ENCODE data around the gene POLG2. TPM values are rescaled to one million over a fixed set of nuclear protein-coding genes. Genes with fewer than 3 reads are reported as not detected.

The POLG2 gene
- total RNA-seq, 2 donors from 2014 or later = 3.2 to 22.1 TPM

DNA sequence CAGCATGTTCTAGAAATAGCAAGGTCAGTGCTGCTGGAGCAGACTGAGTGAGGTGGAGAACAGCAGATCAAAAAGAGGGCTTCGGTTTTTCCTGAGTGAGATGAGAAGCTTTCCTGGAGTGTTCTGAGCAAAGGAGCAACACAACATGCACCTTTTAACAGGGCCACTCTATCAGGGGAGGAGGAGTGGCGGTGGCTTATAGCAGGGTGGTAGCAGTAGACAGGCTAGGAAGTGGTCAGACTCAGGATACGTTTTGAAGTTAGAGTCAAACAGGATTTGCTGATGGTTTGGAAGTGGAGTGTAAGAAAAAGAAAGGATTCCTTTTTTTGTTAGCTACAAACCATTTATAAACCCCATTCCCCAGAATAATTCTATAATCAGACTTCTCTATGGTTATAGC is 12.5 kb downstream of the POLG2 start:
- H3K36me3 ChIP-seq = peaks cover 8% of the 10 kb centered on the region

GRCh38 chr17:64480951-64481350 is 15.9 kb downstream of the POLG2 start:
- ATAC-seq (ENCODE audit: insufficient number of reproducible peaks, low FRiP score, low read depth) = no peak
- DNase-seq (ENCODE audit: low spot score) = no peak
- H3K27me3 ChIP-seq (replicated peaks; ENCODE audit: insufficient read depth) = no peaks in the 10 kb centered on the region
- H3K27ac ChIP-seq = no peak overlapping the region
- peaks cover 8% of the 10 kb centered on the region for H3K36me3 ChIP-seq
- no peak overlapping the region for H3K4me3 ChIP-seq
- TF ChIP-seq, protein P1, sequence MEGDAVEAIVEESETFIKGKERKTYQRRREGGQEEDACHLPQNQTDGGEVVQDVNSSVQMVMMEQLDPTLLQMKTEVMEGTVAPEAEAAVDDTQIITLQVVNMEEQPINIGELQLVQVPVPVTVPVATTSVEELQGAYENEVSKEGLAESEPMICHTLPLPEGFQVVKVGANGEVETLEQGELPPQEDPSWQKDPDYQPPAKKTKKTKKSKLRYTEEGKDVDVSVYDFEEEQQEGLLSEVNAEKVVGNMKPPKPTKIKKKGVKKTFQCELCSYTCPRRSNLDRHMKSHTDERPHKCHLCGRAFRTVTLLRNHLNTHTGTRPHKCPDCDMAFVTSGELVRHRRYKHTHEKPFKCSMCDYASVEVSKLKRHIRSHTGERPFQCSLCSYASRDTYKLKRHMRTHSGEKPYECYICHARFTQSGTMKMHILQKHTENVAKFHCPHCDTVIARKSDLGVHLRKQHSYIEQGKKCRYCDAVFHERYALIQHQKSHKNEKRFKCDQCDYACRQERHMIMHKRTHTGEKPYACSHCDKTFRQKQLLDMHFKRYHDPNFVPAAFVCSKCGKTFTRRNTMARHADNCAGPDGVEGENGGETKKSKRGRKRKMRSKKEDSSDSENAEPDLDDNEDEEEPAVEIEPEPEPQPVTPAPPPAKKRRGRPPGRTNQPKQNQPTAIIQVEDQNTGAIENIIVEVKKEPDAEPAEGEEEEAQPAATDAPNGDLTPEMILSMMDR (IDR thresholded peaks at IDR 0.05) = no peak
- H3K4me1 ChIP-seq (ENCODE audit: control insufficient read depth in 1 of 2, low read depth in 2 of 2) = no peaks in the 10 kb centered on the region
- no peaks in the 10 kb centered on the region for H3K9me3 ChIP-seq

More for the DNA sequence above, 12.5 kb downstream of the POLG2 start:
- no peaks in the 10 kb centered on the region for H3K9me3 ChIP-seq
- DNase-seq (ENCODE audit: low spot score) = no peak
- TF ChIP-seq, protein P1 (IDR thresholded peaks at IDR 0.05) = no peak
- H3K4me1 ChIP-seq (ENCODE audit: control insufficient read depth in 1 of 2, low read depth in 2 of 2) = no peaks in the 10 kb centered on the region
- H3K27me3 ChIP-seq (replicated peaks; ENCODE audit: insufficient read depth) = no peaks in the 10 kb centered on the region
- ATAC-seq (ENCODE audit: insufficient number of reproducible peaks, low FRiP score, low read depth) = no peak
- no peak overlapping the region for H3K27ac ChIP-seq
- H3K4me3 ChIP-seq = no peak overlapping the region

GRCh38 chr17:64477849-64478248 is 19.0 kb downstream of the POLG2 start:
- Histone ChIP-seq H3K27me3 (replicated peaks; ENCODE audit: insufficient read depth) (no peaks in the 10 kb centered on the region), H3K4me3 (no peak overlapping the region), H3K4me1 (ENCODE audit: control insufficient read depth in 1 of 2, low read depth in 2 of 2) (no peaks in the 10 kb centered on the region), H3K36me3 (peaks cover 2% of the 10 kb centered on the region), H3K27ac (no peak overlapping the region), H3K9me3 (no peaks in the 10 kb centered on the region)
- TF ChIP-seq, protein P1 (IDR thresholded peaks at IDR 0.05) = no peak
- ATAC-seq (ENCODE audit: insufficient number of reproducible peaks, low FRiP score, low read depth) (no peak), DNase-seq (ENCODE audit: low spot score) (no peak)

GRCh38 chr17:64472564-64472963 is 24.3 kb downstream of the POLG2 start:
- no peaks in the 10 kb centered on the region for H3K36me3 ChIP-seq

DNA sequence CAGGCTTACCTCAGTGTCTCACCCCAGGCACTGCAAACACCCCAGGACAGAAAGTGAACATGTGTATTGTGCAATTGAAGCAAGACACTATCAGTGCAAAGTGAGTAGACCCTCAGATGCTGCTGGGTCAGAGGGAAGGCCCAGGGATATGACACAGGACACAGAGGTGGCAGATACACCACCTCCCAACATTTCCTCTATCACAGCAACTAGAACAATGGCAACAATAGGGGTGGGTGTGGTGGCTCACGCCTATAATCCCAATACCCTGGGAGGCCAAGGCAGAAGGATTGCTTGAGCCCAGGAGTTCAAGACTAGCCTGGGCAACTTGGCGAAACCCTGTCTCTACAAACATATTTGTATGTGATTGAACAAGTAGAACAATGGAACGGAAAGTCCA is 25.4 kb downstream of the POLG2 start:
- no peak overlapping the region for H3K27ac ChIP-seq
- H3K4me3 ChIP-seq = no peak overlapping the region
- DNase-seq (ENCODE audit: low spot score) = no peak
- no peaks in the 10 kb centered on the region for H3K4me1 ChIP-seq (ENCODE audit: control insufficient read depth in 1 of 2, low read depth in 2 of 2)
- no peaks in the 10 kb centered on the region for H3K36me3 ChIP-seq
- no peak for ATAC-seq (ENCODE audit: insufficient number of reproducible peaks, low FRiP score, low read depth)
- H3K9me3 ChIP-seq = no peaks in the 10 kb centered on the region
- TF ChIP-seq, protein P1 (IDR thresholded peaks at IDR 0.05) = no peak
- H3K27me3 ChIP-seq (replicated peaks; ENCODE audit: insufficient read depth) = no peaks in the 10 kb centered on the region

More at GRCh38 chr17:64472564-64472963, 24.3 kb downstream of the POLG2 start:
- Histone ChIP-seq H3K27ac (no peak overlapping the region), H3K27me3 (replicated peaks; ENCODE audit: insufficient read depth) (no peaks in the 10 kb centered on the region), H3K4me3 (no peak overlapping the region), H3K4me1 (ENCODE audit: control insufficient read depth in 1 of 2, low read depth in 2 of 2) (no peaks in the 10 kb centered on the region), H3K9me3 (no peaks in the 10 kb centered on the region)
- TF ChIP-seq, protein P1 (IDR thresholded peaks at IDR 0.05) = no peak
- DNase-seq (ENCODE audit: low spot score) (no peak), ATAC-seq (ENCODE audit: insufficient number of reproducible peaks, low FRiP score, low read depth) (no peak)
